HUES64 (cell line): ENCODE measurements around the gene DHX9.
A peak's percentile ranks its signal among the peaks of the same experiment; 100 is the strongest.

Experiments
- H3K27ac ChIP-seq: 2 replicates; pipeline ENCODE4 v1.7.0; 2013; ENCODE audit warnings: low read depth, low read length, inconsistent platforms
- H3K27me3 ChIP-seq: 2 replicates; pipeline ENCODE4 v1.6.1; 2013; ENCODE audit warnings: mild to moderate bottlenecking, low read length; ENCODE audit not compliant: insufficient read depth
- H3K36me3 ChIP-seq: 2 replicates; pipeline ENCODE4 v1.6.1; 2013; ENCODE audit warnings: mild to moderate bottlenecking, low read length; ENCODE audit not compliant: insufficient read depth
- H3K4me1 ChIP-seq: 2 replicates; pipeline ENCODE4 v1.6.1; 2013; ENCODE audit warnings: mild to moderate bottlenecking, low read length, moderate library complexity; ENCODE audit not compliant: insufficient read depth
- H3K4me3 ChIP-seq: 2 replicates; pipeline ENCODE4 v1.5.1; 2013; ENCODE audit warnings: mild to moderate bottlenecking, low read length, moderate library complexity
- H3K9ac ChIP-seq: 2 replicates; pipeline ENCODE4 v1.6.1; 2013; ENCODE audit warnings: mild to moderate bottlenecking, low read depth, low read length
- H3K9me3 ChIP-seq: 2 replicates; pipeline ENCODE4 v1.6.1; 2013; ENCODE audit warnings: low read depth, low read length; ENCODE audit not compliant: insufficient read depth
- WGBS: fragments of 150-250, 120-280 bp; methylation state at CpG from one replicate; pipeline ENCODE4 v1.1.7; 2013; ENCODE audit warnings: missing lambda C conversion rate; 5-methylcytosine and 5-hydroxymethylcytosine counted together

Gene DHX9

GRCh38 chr1:182842265-182842664 lies 3.1 kb downstream of the DHX9 start:
- H3K4me3 ChIP-seq: peak overlapping the region; percentile 100
- WGBS: 77% methylated on average over 1 of the region's 4 CpGs
- H3K27me3 ChIP-seq: no peaks in the 10 kb centered on the region
- H3K4me1 ChIP-seq: peaks cover 31% of the 10 kb centered on the region
- H3K36me3 ChIP-seq: peaks cover 64% of the 10 kb centered on the region
- H3K27ac ChIP-seq: no peak overlapping the region
- H3K9me3 ChIP-seq: no peaks in the 10 kb centered on the region
- peak overlapping the region; percentile 29 for H3K9ac ChIP-seq

GRCh38 chr1:182845379-182845778 lies 6.2 kb downstream of the DHX9 start:
- Histone ChIP-seq H3K9me3 (no peaks in the 10 kb centered on the region), H3K27ac (no peak overlapping the region), H3K36me3 (peaks cover 95% of the 10 kb centered on the region), H3K4me3 (no peak overlapping the region), H3K9ac (no peak overlapping the region), H3K4me1 (peaks cover 31% of the 10 kb centered on the region), H3K27me3 (no peaks in the 10 kb centered on the region)
- WGBS: 92% methylated on average over 1 of the region's 1 CpG

GRCh38 chr1:182845894-182846293 lies 6.7 kb downstream of the DHX9 start:
- no peak overlapping the region for H3K9ac ChIP-seq
- 86% methylated on average over 5 of the region's 5 CpGs for WGBS
- H3K27ac ChIP-seq: no peak overlapping the region
- no peak overlapping the region for H3K4me3 ChIP-seq
- peaks cover 96% of the 10 kb centered on the region for H3K36me3 ChIP-seq
- H3K9me3 ChIP-seq: no peaks in the 10 kb centered on the region
- no peaks in the 10 kb centered on the region for H3K27me3 ChIP-seq
- peaks cover 31% of the 10 kb centered on the region for H3K4me1 ChIP-seq

GRCh38 chr1:182847105-182847504 lies 8.0 kb downstream of the DHX9 start:
- Histone ChIP-seq H3K36me3 (peaks cover 100% of the 10 kb centered on the region), H3K27ac (no peak overlapping the region), H3K4me3 (no peak overlapping the region), H3K4me1 (peaks cover 22% of the 10 kb centered on the region), H3K27me3 (no peaks in the 10 kb centered on the region), H3K9ac (no peak overlapping the region), H3K9me3 (no peaks in the 10 kb centered on the region)

GRCh38 chr1:182848736-182849135 lies 9.6 kb downstream of the DHX9 start:
- WGBS: 98% methylated on average over 2 of the region's 2 CpGs
- no peak overlapping the region for H3K4me3 ChIP-seq
- H3K9me3 ChIP-seq: no peaks in the 10 kb centered on the region
- H3K27ac ChIP-seq: no peak overlapping the region
- H3K36me3 ChIP-seq: peaks cover 100% of the 10 kb centered on the region
- no peak overlapping the region for H3K9ac ChIP-seq
- H3K4me1 ChIP-seq: peaks cover 11% of the 10 kb centered on the region
- no peaks in the 10 kb centered on the region for H3K27me3 ChIP-seq

GRCh38 chr1:182850319-182850718 lies 11.2 kb downstream of the DHX9 start:
- H3K27me3 ChIP-seq: no peaks in the 10 kb centered on the region
- 88% methylated on average over 4 of the region's 4 CpGs for WGBS
- peaks cover 100% of the 10 kb centered on the region for H3K36me3 ChIP-seq
- H3K9ac ChIP-seq: no peak overlapping the region
- H3K9me3 ChIP-seq: no peaks in the 10 kb centered on the region
- peaks cover 6% of the 10 kb centered on the region for H3K4me1 ChIP-seq
- no peak overlapping the region for H3K27ac ChIP-seq
- no peak overlapping the region for H3K4me3 ChIP-seq

- 96% methylated on average over 1 of the region's 1 CpG for WGBS
- Histone ChIP-seq H3K9me3 (no peaks in the 10 kb centered on the region), H3K9ac (no peak overlapping the region), H3K27ac (no peak overlapping the region), H3K4me1 (no peaks in the 10 kb centered on the region), H3K27me3 (no peaks in the 10 kb centered on the region), H3K4me3 (no peak overlapping the region), H3K36me3 (peaks cover 100% of the 10 kb centered on the region)
These were observed 12.7 kb downstream of the DHX9 start for GRCh38 chr1:182851825-182852224.

- no peak overlapping the region for H3K4me3 ChIP-seq
- H3K36me3 ChIP-seq: peaks cover 100% of the 10 kb centered on the region
- no peaks in the 10 kb centered on the region for H3K27me3 ChIP-seq
- WGBS: 98% methylated on average over 3 of the region's 4 CpGs
- no peak overlapping the region for H3K27ac ChIP-seq
- H3K4me1 ChIP-seq: no peaks in the 10 kb centered on the region
- H3K9me3 ChIP-seq: no peaks in the 10 kb centered on the region
- no peak overlapping the region for H3K9ac ChIP-seq
These were observed 16.8 kb downstream of the DHX9 start for GRCh38 chr1:182855911-182856310.

GRCh38 chr1:182857212-182857611 lies 18.1 kb downstream of the DHX9 start:
- H3K9me3 ChIP-seq: no peaks in the 10 kb centered on the region
- no peaks in the 10 kb centered on the region for H3K4me1 ChIP-seq
- H3K4me3 ChIP-seq: no peak overlapping the region
- no peak overlapping the region for H3K9ac ChIP-seq
- WGBS: 94% methylated on average over 2 of the region's 3 CpGs
- no peaks in the 10 kb centered on the region for H3K27me3 ChIP-seq
- H3K27ac ChIP-seq: no peak overlapping the region
- peaks cover 100% of the 10 kb centered on the region for H3K36me3 ChIP-seq

GRCh38 chr1:182860658-182861057 lies 21.5 kb downstream of the DHX9 start:
- H3K9ac ChIP-seq: no peak overlapping the region
- peaks cover 100% of the 10 kb centered on the region for H3K36me3 ChIP-seq
- H3K4me3 ChIP-seq: no peak overlapping the region
- WGBS: 96% methylated on average over 4 of the region's 4 CpGs
- no peaks in the 10 kb centered on the region for H3K27me3 ChIP-seq
- H3K27ac ChIP-seq: no peak overlapping the region
- H3K9me3 ChIP-seq: no peaks in the 10 kb centered on the region
- no peaks in the 10 kb centered on the region for H3K4me1 ChIP-seq

- no peaks in the 10 kb centered on the region for H3K4me1 ChIP-seq
- no peak overlapping the region for H3K27ac ChIP-seq
- H3K27me3 ChIP-seq: no peaks in the 10 kb centered on the region
- H3K4me3 ChIP-seq: no peak overlapping the region
- 100% methylated on average over 2 of the region's 2 CpGs for WGBS
- no peaks in the 10 kb centered on the region for H3K9me3 ChIP-seq
- H3K36me3 ChIP-seq: peaks cover 100% of the 10 kb centered on the region
- H3K9ac ChIP-seq: no peak overlapping the region
These were observed 22.8 kb downstream of the DHX9 start for GRCh38 chr1:182861994-182862393.

GRCh38 chr1:182862827-182863226 lies 23.7 kb downstream of the DHX9 start:
- Histone ChIP-seq H3K27ac (no peak overlapping the region), H3K9ac (no peak overlapping the region), H3K4me3 (no peak overlapping the region), H3K36me3 (peaks cover 100% of the 10 kb centered on the region), H3K27me3 (no peaks in the 10 kb centered on the region), H3K9me3 (no peaks in the 10 kb centered on the region), H3K4me1 (no peaks in the 10 kb centered on the region)
- WGBS: no CpG with 5 or more reads among the region's 1 CpG
